ENCODE measurements around the gene METTL1. TPM values are rescaled to one million over a fixed set of nuclear protein-coding genes. Genes with fewer than 3 reads are reported as not detected.
"Not testable (repeated sequence)": the region's sequence is repeated elsewhere in the genome, so short reads cannot be mapped to it uniquely, and the experiment has no call there.

METTL1 gene
- total and polyA plus RNA-seq, 4 donors, result 2.8 to 11.2 (median 7.1) TPM

DNA sequence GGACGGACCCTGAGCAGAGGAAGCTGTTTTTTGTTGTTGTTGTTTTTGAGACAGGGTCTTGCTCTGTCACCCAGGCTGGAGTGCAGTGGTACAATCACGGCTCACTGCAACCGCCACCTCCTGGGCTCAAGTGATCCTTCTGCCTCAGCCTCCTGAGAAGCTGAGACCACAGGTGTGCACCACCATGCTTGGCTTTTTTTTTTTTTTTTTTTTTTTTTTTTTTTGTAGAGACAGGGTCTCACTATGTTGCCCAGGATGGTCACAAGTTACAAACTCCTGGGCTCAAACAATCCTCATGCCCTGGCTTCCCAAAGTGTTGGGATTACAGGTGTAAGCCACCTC lies 46.1 kb upstream of the METTL1 start:
- H3K4me3 ChIP-seq (ENCODE audit: low read depth in 1 of 3, low read length in 3 of 3); H3K9me3 ChIP-seq (ENCODE audit: control insufficient read depth in 4 of 4, low read length in 3 of 4); H3K9ac ChIP-seq (ENCODE audit: low read depth in 1 of 2, low read length in 2 of 2); H3K27ac ChIP-seq (ENCODE audit: low read depth in 1 of 2, low read length in 2 of 2); H3K27me3 ChIP-seq (ENCODE audit: control insufficient read depth in 4 of 4, insufficient read depth in 4 of 4, low read length in 3 of 4); DNase-seq (ENCODE audit: low spot score): not testable (repeated sequence)
- H3K36me3 ChIP-seq (ENCODE audit: control insufficient read depth in 4 of 4, insufficient read depth in 3 of 4, low read depth in 1 of 4, low read length in 3 of 4), result peaks cover 4 to 12% (median 7%) of the 10 kb centered on the region in 4 donors
- H3K4me1 ChIP-seq (ENCODE audit: control insufficient read depth in 4 of 4, insufficient read depth in 4 of 4, low read length in 3 of 4), result peaks cover 6 to 35% (median 14%) of the 10 kb centered on the region in 4 donors
- WGBS, result 83% methylated on average over 3 of the region's 3 CpGs

DNA sequence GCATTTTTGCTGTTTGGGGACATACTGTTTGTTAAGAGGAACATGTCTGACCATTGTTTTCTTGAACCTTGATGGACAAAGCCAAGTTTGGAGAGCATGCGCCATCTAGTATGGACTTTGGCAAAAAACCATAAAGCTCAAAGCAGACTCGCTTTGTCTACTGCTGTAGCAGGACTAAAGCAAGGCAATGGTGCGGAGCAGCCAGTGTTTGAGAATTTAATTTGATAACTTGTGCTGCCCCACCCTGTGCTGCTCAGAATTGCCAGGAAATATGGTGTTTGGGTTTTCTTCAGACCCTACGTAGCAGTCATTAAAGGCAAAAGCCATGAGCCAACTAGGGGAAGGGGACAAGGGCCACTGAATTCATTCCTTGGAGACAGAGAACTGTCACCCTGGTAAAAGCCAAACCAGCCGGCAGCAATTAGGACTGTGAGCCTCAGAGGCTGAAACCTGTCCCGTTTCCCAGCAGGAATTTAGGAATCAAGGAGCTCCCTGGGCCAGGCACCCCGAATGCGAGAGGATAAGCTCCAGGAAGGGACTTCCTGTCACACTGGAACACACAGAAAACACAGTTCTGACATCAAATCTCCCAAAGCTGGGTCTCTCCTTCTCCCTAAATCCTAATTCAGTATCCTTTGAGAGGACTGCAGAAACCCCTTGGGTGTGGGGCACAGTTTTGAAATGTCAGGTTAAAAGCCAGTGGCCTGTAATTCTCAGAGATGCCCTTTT lies 45.5 kb upstream of the METTL1 start:
- no peaks in the 10 kb centered on the region for H3K27me3 ChIP-seq (ENCODE audit: control insufficient read depth in 4 of 4, insufficient read depth in 4 of 4, low read length in 3 of 4)
- no peak for TF ChIP-seq EGR1 (IDR thresholded peaks at IDR 0.05; ENCODE audit: low read depth in 2 of 2)
- H3K9ac ChIP-seq (ENCODE audit: low read depth in 1 of 2, low read length in 2 of 2), result no peak overlapping the region
- peaks cover 0 to 12% (median 6%) of the 10 kb centered on the region in 4 donors for H3K36me3 ChIP-seq (ENCODE audit: control insufficient read depth in 4 of 4, insufficient read depth in 3 of 4, low read depth in 1 of 4, low read length in 3 of 4)
- no peak overlapping the region for H3K27ac ChIP-seq (ENCODE audit: low read depth in 1 of 2, low read length in 2 of 2)
- H3K9me3 ChIP-seq (ENCODE audit: control insufficient read depth in 4 of 4, low read length in 3 of 4), result no peaks in the 10 kb centered on the region
- H3K4me3 ChIP-seq (ENCODE audit: low read depth in 1 of 3, low read length in 3 of 3), result no peak overlapping the region
- WGBS, result 74% methylated on average over 8 of the region's 8 CpGs
- no peak for DNase-seq (ENCODE audit: low spot score)
- peaks cover 6 to 30% (median 14%) of the 10 kb centered on the region in 4 donors for H3K4me1 ChIP-seq (ENCODE audit: control insufficient read depth in 4 of 4, insufficient read depth in 4 of 4, low read length in 3 of 4)

DNA sequence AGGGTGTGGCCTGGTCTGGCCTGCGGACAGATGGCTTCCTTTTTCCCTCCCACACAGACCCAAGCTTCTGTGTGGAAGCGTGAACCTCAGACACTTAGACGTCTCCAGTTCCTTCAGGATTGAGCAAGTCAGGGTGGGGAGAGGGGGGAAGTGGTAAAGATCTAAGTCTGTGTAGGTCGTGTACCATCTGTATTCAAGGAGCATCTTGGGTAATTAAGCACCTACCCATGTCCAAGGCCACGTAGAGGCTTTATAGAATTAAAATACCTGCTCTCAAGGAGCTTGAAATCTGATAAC lies 44.9 kb upstream of the METTL1 start:
- WGBS, result 65% methylated on average over 5 of the region's 5 CpGs
- H3K9ac ChIP-seq (ENCODE audit: low read depth in 1 of 2, low read length in 2 of 2), result no peak overlapping the region
- H3K27me3 ChIP-seq (ENCODE audit: control insufficient read depth in 4 of 4, insufficient read depth in 4 of 4, low read length in 3 of 4), result no peaks in the 10 kb centered on the region
- H3K4me1 ChIP-seq (ENCODE audit: control insufficient read depth in 4 of 4, insufficient read depth in 4 of 4, low read length in 3 of 4), result peaks cover 6 to 24% (median 13%) of the 10 kb centered on the region in 4 donors
- no peaks in the 10 kb centered on the region for H3K9me3 ChIP-seq (ENCODE audit: control insufficient read depth in 4 of 4, low read length in 3 of 4)
- DNase-seq (ENCODE audit: low spot score), result no peak
- TF ChIP-seq FOXA2 (IDR thresholded peaks at IDR 0.05) (no peak), RAD21 (IDR thresholded peaks at IDR 0.05) (peak in 1 of 2 donors; percentile 8)
- no peak overlapping the region for H3K27ac ChIP-seq (ENCODE audit: low read depth in 1 of 2, low read length in 2 of 2)
- peaks cover 0 to 11% (median 3%) of the 10 kb centered on the region in 4 donors for H3K36me3 ChIP-seq (ENCODE audit: control insufficient read depth in 4 of 4, insufficient read depth in 3 of 4, low read depth in 1 of 4, low read length in 3 of 4)
- no peak overlapping the region for H3K4me3 ChIP-seq (ENCODE audit: low read depth in 1 of 3, low read length in 3 of 3)

DNA sequence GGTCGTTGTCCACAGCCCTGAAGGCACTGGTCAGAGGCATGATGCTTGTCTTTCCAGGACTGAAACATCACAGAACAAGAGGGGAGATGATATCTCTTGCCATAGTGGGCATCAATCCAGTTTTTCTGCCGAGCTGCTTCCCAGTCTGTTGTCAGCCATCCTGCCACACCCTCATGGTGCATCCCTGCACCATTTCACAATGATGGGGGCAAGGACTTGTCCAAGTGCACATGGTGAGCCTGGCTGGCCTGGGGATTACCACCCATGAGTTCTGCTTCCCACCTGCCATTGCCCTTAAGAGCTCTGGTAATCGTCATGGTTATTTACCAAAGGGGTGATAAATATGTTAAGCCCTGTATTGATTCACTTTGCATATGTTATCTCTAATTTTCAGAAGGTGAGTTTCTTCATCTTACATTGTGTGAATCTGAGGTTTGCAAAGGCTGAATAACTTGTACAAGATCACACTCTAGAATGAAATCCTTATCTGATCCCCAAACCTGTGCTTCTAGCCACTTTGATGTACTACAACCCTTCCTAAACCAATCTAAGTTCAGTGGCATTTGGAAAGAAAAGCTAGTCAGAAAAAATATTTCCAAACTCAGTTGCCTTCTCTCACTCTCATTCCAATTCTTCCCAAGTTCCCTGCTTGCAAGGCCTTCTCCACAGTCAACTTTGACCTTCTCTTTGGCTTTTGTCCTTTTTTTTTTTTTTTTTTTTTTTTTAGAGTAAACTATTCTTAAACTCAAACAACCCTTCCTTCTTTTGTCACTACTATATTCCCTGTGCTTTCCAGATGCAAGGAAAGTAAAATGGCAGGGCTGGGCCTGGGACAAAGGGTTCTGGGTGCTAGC lies 44.3 kb upstream of the METTL1 start:
- Histone ChIP-seq H3K36me3 (ENCODE audit: control insufficient read depth in 4 of 4, insufficient read depth in 3 of 4, low read depth in 1 of 4, low read length in 3 of 4) (peaks cover 0 to 14% (median 3%) of the 10 kb centered on the region in 4 donors), H3K9ac (ENCODE audit: low read depth in 1 of 2, low read length in 2 of 2) (no peak overlapping the region), H3K4me3 (ENCODE audit: low read depth in 1 of 3, low read length in 3 of 3) (no peak overlapping the region), H3K4me1 (ENCODE audit: control insufficient read depth in 4 of 4, insufficient read depth in 4 of 4, low read length in 3 of 4) (peaks cover 2 to 19% (median 10%) of the 10 kb centered on the region in 4 donors), H3K9me3 (ENCODE audit: control insufficient read depth in 4 of 4, low read length in 3 of 4) (no peaks in the 10 kb centered on the region), H3K27ac (ENCODE audit: low read depth in 1 of 2, low read length in 2 of 2) (no peak overlapping the region), H3K27me3 (ENCODE audit: control insufficient read depth in 4 of 4, insufficient read depth in 4 of 4, low read length in 3 of 4) (no peaks in the 10 kb centered on the region)
- no peak for DNase-seq (ENCODE audit: low spot score)
- TF ChIP-seq RAD21 (IDR thresholded peaks at IDR 0.05) (no peak), HNF4G (IDR thresholded peaks at IDR 0.05) (no peak), NR2F2 (IDR thresholded peaks at IDR 0.05) (peak; percentile 56)
- TF ChIP-seq, protein P1, sequence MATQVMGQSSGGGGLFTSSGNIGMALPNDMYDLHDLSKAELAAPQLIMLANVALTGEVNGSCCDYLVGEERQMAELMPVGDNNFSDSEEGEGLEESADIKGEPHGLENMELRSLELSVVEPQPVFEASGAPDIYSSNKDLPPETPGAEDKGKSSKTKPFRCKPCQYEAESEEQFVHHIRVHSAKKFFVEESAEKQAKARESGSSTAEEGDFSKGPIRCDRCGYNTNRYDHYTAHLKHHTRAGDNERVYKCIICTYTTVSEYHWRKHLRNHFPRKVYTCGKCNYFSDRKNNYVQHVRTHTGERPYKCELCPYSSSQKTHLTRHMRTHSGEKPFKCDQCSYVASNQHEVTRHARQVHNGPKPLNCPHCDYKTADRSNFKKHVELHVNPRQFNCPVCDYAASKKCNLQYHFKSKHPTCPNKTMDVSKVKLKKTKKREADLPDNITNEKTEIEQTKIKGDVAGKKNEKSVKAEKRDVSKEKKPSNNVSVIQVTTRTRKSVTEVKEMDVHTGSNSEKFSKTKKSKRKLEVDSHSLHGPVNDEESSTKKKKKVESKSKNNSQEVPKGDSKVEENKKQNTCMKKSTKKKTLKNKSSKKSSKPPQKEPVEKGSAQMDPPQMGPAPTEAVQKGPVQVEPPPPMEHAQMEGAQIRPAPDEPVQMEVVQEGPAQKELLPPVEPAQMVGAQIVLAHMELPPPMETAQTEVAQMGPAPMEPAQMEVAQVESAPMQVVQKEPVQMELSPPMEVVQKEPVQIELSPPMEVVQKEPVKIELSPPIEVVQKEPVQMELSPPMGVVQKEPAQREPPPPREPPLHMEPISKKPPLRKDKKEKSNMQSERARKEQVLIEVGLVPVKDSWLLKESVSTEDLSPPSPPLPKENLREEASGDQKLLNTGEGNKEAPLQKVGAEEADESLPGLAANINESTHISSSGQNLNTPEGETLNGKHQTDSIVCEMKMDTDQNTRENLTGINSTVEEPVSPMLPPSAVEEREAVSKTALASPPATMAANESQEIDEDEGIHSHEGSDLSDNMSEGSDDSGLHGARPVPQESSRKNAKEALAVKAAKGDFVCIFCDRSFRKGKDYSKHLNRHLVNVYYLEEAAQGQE (IDR thresholded peaks at IDR 0.05), result no peak
- 49% methylated on average over 3 of the region's 3 CpGs for WGBS
